ENCODE data around the gene ZNF680.

DNA sequence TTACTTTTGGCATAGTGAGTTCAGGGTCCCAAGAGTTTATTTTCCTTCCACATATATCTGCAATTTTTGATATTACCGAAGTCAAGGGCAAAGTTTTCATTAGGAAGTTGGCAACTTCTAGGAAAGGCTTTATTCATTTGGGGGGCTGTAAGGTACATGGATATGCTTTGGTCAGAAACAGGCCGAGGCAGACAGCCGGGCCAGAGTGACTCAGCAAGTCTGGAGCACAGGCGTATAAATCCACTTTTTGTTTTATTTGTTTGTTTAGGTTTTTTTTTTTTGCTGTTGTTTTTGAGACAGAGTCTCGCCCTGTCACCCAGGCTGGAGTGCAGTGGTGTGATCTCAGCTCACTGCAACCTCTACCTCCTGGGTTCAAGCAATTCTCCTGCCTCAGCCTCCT is 3.7 kb downstream of the ZNF680 start:
- TF ChIP-seq, protein P1, sequence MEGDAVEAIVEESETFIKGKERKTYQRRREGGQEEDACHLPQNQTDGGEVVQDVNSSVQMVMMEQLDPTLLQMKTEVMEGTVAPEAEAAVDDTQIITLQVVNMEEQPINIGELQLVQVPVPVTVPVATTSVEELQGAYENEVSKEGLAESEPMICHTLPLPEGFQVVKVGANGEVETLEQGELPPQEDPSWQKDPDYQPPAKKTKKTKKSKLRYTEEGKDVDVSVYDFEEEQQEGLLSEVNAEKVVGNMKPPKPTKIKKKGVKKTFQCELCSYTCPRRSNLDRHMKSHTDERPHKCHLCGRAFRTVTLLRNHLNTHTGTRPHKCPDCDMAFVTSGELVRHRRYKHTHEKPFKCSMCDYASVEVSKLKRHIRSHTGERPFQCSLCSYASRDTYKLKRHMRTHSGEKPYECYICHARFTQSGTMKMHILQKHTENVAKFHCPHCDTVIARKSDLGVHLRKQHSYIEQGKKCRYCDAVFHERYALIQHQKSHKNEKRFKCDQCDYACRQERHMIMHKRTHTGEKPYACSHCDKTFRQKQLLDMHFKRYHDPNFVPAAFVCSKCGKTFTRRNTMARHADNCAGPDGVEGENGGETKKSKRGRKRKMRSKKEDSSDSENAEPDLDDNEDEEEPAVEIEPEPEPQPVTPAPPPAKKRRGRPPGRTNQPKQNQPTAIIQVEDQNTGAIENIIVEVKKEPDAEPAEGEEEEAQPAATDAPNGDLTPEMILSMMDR (IDR thresholded peaks at IDR 0.05; ENCODE audit: borderline replicate concordance, extremely low read depth, low read length, poor library complexity, severe bottlenecking) = no peak
- TF ChIP-seq EZH2 (IDR thresholded peaks at IDR 0.05; ENCODE audit: borderline replicate concordance, low read depth, low read length, severe bottlenecking) = no peak

All from DND-41 (cell line).